C4-2B (cell line): Measurements from ENCODE around the gene NFYB.
"Not testable (repeated sequence)": the region's sequence is repeated elsewhere in the genome, so short reads cannot be mapped to it uniquely, and the experiment has no call there.

Experiments
- H3K27ac ChIP-seq: fragments of 450-650 bp; 2 replicates; pipeline ENCODE4 v1.5.1; 2017
- CTCF ChIP-seq: fragments of 450-650 bp; conservative IDR thresholded peaks from 2 replicates; pipeline ENCODE4 v1.5.1; 2017; ENCODE audit warnings: mild to moderate bottlenecking
- ZFX ChIP-seq: fragments of 450-650 bp; IDR thresholded peaks from 2 replicates; pipeline ENCODE4 v1.6.1; 2017

The NFYB gene

GRCh38 chr12:104167519-104168458 is 29.8 kb upstream of the NFYB start:
- H3K27ac ChIP-seq: no peak overlapping the region
- no peak for TF ChIP-seq ZFX
- TF ChIP-seq CTCF: no peak

GRCh38 chr12:104166465-104166864 is 28.5 kb upstream of the NFYB start:
- H3K27ac ChIP-seq: no peak overlapping the region
- TF ChIP-seq CTCF (no peak), ZFX (no peak)

GRCh38 chr12:104165801-104166200 is 27.8 kb upstream of the NFYB start:
- no peak for TF ChIP-seq CTCF
- no peak for TF ChIP-seq ZFX
- no peak overlapping the region for H3K27ac ChIP-seq

- TF ChIP-seq CTCF: no peak
- TF ChIP-seq ZFX: no peak
- no peak overlapping the region for H3K27ac ChIP-seq
Measured at GRCh38 chr12:104164634-104165033, 26.6 kb upstream of the NFYB start.

- no peak overlapping the region for H3K27ac ChIP-seq
- TF ChIP-seq CTCF (no peak), ZFX (no peak)
Measured at GRCh38 chr12:104163631-104164030, 25.6 kb upstream of the NFYB start.

GRCh38 chr12:104163028-104163427 is 25.0 kb upstream of the NFYB start:
- not testable (repeated sequence) for H3K27ac ChIP-seq

- TF ChIP-seq ZFX: no peak
- no peak for TF ChIP-seq CTCF
- H3K27ac ChIP-seq: no peak overlapping the region
Measured at GRCh38 chr12:104155711-104156555, 17.9 kb upstream of the NFYB start.
